SIG-M5 (cell line): Measurements from ENCODE around the gene CLSTN2.

Source experiments
- DNase-seq: peaks from one replicate; lab custom pipeline; 2025; lab: John Stamatoyannopoulos, UW

The CLSTN2 gene

DNA sequence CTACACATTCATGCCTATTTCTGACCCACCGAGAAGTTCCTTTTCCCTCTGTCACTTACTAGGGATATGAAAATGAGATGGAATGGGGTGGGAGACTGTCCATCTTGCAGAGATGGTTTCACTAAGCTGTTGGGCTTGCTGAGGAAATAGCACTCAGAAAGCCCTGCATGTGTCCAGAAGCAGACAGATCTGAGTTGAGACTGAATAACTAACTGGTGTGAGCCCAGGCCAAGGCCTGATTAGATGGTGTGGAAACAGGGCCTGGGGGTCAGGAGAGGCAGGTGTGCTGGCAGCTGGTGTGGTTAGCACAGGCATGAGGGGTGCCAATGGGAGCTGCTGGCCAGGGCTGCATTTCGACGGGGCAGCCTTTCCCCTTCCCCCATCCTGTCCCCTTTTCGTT, 72.1 kb downstream of the CLSTN2 start:
- DNase-seq, result no peak

DNA sequence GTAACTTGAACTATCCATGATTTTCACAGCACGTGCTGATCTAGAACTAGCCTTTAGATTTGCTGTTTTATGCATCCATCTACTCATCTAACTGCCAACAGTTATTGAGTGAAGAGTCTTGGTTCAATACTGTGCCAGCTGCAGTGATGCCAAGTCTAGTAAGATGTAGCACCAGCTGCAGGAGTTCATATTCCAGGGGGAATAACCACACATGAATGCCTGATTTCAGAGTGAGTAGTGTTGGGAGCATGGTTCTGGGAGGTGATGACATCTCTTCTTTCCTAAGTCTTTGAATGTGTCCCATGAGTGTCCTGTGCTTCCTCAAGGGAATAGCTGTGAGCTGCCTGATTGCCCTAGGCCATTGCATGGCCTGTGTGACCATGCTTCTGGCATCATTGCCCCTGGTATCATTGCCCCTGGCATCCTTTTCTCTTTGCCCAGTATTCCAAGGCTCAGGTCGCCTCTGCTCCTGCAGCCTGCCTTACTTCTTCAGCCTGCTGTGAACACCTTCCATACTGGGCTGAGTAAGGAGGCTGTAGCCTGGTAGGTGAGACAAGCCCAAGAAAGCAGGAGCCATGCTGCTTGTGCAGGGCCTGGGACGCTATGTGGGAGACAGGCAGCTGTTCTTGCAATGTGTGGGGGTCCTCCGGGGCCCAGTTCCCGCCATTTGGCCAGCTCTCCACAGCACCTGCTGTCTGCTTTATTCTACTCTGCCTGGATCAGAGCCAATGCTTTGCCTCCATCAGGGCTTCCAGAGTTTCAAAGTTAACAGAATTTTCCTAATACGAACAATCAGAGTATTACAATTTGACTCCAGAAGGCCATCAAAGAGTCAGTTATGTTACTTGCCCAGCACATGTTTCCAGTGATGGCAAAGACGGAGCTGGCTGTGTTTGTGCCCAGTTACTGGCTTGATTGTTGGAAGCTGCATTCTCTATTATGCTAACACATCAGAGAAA, 73.2 kb downstream of the CLSTN2 start:
- no peak for DNase-seq

DNA sequence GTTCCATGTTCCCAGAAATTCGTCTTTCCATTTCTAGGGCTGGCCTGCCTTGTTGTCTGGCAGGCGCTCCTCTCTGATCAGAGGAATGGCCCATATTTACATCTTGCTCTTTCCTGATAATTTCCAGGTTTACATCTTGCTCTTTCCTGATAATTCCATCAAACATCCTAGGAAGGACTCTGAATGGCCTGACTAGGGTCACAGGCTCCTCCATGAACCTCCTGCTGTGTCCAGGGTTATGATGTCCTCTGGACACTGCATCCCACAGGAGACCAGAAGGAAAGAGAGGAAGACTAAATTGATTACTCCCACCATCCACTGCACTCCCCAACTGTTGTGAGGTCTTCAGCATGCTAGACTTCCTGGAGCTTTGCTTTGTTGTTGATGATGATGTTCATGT, 75.4 kb downstream of the CLSTN2 start:
- DNase-seq, result no peak

DNA sequence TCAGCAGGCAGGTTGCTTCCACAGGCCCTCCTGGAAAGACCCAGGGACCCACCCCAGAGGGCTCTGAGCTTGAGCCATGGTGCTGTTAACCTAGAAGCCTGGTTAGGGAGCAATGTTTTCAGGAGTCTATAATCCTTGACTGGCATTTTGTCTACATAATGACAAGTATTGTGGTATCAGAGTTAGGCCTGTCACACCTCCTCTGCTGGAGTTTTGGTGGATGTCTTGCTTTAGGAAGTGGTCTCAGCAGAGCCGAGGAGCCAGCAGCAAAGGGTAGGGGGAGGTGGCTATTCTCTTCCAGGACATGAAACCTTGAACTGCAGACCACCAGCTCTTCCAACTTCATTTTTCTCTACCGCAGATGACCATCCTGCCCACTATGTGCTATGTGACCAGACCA, 76.1 kb downstream of the CLSTN2 start:
- no peak for DNase-seq

DNA sequence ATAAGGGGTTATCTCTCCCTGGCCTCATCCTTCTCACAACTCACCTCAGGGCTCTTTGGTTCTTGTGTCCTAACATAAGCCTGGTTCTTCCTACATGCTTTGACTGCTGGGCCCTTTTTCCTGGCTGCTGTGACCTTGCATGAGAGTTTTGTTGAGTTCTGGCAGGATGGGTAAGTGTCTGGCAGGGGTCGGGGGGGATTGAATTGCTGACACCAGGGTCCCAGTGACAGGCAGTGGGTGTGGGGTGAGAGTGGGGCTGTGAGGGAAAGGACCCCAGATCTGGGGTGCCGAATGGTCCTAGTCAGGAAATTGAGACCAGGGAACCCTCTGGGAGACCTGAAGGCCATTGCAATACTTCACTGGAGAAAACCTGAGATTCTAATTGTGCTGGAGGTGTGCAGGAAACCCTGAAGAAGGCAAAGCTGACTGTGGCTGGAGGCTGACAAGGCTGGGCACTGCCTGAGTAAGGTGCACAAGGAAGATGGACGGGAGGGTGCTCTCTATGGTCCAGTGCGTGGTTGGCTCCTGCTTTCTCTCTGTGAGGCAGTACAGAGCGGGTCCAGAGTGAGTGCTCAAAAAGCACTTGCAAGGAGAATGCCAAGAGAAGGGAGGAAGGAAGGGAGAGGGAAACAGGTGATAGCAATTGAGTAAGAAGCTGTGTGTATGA, 76.8 kb downstream of the CLSTN2 start:
- DNase-seq, result no peak

DNA sequence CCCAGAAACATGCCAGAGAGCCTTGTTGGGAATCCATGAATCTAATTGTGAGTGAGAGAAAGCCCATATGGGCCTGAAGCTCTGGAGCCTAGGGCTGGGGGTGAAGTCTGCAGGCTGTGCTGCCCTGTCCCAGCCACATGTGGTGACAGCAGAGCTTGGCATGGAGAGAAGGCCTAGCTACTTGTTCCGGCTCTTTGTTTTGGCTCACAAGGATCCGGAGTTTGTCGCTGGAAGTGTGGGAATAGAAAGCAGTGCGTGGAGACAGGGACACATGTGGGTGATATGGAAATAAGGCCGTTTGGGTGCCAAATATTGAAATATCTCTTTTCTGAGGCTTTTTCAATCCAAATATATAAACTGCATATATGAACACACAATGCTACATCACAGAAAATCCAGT, 78.2 kb downstream of the CLSTN2 start:
- DNase-seq, result no peak

DNA sequence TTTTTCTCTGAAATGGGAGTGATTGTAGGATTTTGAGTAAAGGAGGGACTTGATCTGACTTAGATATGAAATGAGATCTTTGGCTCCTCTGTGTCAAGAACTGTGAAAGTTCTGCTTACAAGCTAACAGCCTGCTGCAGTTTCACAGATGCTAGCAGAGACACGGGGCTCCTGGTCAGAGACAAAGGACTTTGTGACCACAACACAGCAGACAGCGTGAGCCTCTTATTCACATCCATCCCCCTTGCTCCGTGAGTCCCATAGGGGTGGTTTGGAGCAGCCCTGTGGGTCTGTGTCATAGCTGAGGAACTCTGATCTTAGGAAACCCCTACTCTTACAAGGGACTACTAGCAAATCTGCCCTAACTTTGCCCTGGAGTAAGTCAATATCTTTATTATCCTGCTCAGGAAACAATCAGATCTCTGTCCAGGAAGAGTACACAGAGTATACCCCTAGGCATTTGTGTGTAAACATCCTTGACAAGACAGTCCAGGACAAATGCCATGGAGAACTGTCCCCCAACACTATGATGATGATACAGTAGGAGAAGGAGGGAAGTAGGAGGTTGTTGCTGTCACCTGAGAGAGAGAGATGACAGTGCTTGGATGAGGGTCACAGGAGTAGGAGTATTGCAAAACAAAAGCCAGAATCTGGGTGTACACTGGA, 80.0 kb downstream of the CLSTN2 start:
- DNase-seq, result no peak

DNA sequence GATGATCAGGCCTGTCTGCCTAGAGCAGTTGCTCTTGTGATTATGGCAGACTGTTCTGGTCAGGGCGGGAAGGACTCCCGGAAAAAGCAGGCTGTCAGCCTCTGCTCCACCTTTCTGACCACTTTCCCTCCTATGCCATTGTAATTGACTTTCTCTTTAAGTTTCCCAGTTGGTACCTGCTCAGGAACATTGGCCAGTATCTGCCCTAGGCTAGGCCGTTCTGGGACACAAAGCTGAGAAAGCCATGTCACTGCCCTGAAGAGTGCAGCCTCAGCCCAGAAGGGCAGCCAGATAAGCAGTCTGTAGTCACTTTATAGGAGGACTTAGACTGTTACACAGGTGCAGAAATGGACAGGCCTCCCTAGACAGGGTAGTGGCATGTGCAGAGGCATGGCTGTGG, 80.8 kb downstream of the CLSTN2 start:
- DNase-seq, result no peak

DNA sequence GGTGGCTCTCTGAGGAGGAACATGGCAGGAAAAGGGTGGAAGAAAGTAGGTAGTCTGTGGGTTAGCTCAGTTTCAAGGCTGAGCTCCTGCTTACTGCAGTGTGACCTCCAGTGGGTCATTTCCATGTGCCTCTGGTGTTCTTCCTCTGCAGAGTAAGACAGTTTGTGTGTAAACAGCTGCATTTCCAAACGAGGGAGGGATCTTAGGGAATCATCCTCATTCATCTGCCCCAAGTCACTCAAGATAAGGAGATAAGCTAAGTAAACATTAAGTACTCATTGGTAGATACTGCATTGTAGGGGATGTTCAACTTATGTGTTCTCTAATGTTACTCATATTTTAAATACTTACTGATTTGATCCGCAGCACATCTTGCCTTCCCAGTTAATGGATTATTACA, 83.6 kb downstream of the CLSTN2 start:
- no peak for DNase-seq

DNA sequence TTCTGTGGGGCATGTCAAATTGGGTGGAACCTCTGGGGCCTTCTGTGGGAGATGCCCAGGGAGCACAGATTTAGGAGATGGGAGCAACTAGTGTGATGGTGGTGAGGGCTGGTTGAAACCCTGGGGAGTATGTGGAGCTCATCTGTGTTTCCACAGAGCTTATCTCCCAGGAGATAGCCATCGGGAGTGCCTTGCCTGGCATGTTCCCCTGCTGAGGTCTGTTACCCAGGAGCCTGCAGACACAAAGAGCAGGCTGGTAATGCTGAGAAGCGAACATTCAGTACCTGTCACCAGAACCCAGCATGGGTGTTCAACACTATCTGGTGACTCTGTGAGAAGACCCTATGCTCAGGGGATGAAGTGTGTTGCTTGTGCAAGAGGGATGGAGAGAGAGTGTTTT, 85.0 kb downstream of the CLSTN2 start:
- DNase-seq, result no peak

DNA sequence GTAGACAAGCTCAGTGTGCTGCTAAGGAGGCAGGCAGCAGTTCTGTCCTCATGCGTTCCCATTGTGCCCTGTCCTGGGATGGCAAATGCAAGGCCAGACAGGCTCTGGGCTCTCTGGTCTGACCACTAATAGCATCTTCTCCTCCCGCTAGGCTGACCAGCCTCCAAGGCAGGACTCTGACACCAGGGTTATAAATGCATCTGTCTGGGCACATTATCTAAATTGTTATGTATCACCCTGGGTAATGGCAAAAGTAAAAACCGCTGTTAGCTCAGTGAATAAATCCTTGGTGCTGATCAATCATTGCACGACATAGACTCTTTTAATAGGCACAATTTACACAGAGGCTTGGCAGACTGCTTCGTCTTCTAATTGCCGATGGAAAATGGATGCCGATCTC, 85.6 kb downstream of the CLSTN2 start:
- no peak for DNase-seq

DNA sequence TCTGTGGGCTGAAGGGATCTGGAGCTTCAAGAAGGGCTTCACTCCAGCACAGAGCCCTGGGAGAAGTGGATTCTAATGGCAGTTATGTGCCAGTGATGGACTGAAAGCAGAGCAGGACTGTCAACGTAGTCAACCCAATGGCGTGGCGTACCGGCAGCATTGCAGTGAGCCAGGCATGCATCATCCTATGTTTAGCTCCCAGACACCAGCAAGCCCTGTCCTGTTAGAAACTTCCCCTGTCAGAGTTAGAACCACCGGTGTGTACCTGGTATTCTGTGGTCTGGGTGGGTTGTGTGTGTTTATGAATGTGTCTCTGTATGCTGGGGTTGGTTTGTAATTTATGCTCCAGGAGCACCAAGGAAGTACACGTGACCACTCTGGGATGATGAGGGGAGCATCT, 86.3 kb downstream of the CLSTN2 start:
- DNase-seq, result no peak

DNA sequence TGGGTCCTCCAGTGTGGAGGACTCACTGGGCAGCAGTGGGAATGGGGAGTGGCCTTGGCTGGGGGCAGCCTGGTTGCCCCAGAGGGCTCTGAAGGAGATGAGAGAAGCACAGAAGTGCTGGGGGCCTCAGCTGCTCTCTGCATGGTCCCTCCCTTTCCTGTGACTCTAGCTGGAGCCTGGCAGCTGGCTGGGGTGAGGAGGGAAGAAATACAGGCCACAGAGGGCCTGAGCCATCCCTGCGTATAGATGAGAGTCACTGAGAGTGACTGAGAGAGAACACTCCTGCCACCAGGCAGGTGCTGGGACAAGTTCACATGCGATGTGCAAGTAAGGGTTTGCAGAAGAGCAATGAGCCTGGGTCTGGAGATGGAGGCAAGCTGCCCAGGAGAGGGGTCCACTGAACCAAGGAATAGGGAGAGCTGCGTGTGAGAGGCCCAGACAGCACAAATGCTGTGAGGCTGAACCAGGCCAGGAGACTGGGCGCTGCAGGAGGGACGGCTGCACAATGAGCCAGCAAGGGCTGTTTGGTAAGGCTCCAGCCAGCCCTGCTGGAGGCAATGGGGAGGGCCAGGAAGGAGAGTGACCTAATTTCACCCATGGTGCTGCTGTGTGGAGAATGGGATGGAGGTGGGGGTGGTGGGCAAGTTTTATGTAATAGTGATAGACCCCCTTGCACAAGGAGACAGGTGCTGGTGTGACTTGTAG, 87.2 kb downstream of the CLSTN2 start:
- DNase-seq, result no peak

DNA sequence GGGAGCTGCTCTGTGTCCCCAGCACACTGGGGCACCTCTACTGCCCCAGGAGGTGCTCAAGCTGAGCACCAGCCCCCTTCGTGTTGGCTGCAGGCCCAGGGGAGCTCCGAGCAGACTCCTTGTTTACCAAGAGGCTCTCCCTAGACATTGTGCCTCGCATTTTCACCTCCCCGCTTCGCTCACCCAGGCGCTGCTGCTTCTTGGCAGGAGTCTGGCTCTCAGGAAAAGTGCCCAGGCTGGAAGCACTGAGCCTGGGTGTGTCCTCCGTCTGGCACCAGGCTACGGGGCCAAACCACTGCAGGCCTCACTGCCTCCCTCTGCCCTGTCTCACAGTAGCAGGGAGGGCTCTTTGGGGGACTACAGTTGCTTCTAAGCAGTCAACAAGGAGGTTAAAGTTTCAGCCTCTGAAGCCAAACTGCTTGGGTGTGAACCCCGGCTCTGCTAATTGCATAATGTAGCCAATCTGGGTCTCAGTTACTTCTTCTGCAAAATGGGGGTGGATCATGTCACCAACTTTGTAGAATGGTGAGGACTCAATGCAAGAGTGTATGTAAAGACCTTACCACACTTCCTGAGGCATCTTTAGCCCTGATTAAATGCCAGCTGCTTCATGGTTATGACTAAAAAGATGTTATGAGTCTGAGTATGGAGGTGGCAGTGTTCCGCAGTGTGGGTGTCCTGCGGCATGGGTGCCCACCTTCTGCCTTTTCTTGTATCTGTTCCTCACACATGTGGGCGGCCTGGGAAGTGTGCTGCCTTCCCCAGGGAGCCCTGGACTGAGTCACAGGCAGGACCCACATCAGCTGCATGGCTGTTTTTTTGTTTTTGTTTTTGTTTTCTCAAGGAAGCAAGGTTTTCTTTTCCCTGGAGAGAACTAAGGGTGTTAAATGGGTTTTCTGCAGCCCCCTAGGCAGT, 88.9 kb downstream of the CLSTN2 start:
- no peak for DNase-seq

DNA sequence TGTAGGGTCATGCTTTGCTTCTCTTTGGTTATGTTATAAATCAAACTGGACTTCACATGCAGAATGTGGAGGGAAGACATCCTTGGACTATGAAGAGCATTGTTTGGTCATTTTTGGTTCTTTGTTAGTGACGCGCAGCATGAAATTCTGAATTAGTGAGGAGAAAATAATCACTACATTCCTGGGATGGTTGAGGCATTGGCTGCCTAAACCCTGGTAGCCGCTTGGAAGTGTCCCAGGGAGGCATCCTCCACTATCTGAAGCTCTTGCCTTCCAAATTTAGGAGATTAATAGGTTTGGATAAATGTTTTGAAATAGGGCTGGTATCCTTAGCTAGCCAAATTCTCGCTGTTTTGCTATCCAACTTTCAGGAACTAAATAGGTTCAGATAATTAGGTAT, 96.2 kb downstream of the CLSTN2 start:
- no peak for DNase-seq

DNA sequence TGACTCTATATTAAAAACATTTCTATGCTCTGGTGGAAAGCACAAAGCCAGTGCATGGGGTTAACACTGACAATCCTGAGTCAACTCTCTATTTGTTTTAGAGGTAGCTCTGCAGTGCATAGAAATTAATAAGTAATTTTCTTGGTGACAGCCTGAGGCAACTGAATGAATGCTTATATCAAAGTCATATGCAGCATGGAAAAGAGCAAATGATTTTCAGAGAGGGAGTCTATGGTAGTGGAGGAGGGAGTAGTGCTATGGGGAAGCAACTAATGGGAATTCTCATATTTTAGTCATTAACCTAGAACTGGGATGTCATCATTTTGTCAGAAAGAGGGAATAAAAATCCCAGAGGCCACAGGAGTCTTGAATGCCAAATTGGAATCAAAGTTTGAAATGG, 99.1 kb downstream of the CLSTN2 start:
- DNase-seq, result no peak

DNA sequence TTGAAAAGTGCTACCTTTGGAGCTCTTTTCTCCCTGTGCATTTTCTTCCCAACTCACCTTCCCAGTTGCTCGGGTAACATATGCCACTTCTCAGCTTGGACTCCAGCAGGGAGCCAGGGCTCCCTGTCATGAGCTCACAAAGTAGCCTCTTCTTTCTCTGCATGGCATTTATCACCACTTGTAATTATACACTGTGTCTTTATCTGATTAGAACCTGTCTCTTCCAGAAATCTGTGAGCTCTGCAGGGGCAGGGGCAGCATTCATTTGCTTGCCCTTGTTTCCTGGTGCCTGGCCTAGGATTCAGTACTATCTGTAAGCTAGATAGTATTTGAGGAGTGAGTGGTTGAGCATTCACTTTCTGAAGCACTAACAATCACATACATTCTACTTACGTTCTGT, 100.9 kb downstream of the CLSTN2 start:
- DNase-seq, result no peak

DNA sequence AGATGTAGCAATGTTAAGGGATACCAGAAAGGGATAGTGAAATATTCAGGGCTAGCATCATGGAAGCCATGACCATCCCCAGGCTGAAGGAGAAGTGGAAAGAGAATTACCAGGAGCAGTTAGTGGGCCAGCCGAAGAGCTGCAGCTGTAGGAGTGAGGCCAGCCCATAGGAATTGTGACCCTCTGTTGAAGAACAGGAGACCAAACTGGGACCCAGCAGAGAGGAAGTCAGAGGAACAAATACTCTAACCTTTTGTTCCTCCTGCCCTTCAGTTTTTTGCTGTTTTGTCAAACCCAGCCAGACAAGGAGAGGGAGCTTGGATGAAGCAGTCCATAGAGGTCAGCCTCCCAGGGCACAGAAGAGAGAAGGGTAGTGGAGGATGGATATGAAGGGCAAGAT, 115.4 kb downstream of the CLSTN2 start:
- no peak for DNase-seq

DNA sequence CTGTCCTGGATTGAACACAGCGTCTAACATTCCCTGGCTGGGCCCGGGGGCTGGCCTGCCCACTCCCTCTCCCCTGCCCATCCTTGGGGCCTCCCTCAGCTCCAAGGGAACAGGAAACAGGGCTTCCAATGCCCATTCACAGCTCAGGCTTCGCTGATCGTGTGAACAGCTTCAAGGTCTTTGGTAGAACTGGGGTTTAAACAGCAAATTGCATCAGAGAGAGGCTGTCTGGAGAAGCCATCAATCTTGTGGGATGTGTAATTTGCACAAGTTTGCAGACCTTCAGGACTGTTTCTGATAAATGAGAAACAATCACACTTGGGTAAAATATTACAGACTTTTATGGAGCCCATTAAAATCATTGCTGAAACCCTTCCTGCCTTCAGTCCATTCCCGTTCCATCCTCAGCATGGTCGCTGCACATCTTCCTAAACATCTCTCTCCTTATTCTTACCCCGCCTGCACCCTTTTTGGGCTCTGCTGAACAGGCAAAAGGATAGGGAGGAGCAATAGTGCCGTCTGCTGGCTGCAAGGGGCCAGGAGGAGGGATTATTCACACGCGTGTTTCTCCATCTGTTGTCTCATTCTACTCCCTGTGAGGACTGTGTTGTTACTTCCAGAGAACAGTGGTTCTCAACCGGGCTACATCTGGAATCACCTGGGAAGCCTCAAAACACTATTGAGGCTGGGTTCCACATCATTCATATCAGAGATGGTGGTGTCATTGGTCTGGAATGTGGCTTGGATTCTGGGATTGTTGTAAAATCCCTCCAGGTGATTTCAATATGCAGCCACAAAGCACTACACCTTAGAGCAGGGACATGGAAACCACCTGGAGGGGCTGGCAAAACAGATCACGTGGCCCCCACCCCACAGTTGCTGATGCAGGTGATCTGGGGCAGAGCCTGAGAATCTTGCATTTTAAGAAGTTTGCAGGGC, 116.3 kb downstream of the CLSTN2 start:
- DNase-seq, result no peak
